RCC 7860 (cell line): Measurements from ENCODE around the gene SLC25A12.
A peak's percentile ranks its signal among the peaks of the same experiment; 100 is the strongest.
"Not testable (repeated sequence)": the region's sequence is repeated elsewhere in the genome, so short reads cannot be mapped to it uniquely, and the experiment has no call there.

ENCODE experiments used
- DNase-seq: peaks from one replicate; pipeline ENCODE4 v3.0.0-alpha.2; 2015; ENCODE audit warnings: low spot score
- FAIRE-seq: peaks from 2 replicates; lab custom pipeline; 2012; peaks lifted over from hg19 to GRCh38; lab: Jason Lieb, UNC

Gene SLC25A12

DNA sequence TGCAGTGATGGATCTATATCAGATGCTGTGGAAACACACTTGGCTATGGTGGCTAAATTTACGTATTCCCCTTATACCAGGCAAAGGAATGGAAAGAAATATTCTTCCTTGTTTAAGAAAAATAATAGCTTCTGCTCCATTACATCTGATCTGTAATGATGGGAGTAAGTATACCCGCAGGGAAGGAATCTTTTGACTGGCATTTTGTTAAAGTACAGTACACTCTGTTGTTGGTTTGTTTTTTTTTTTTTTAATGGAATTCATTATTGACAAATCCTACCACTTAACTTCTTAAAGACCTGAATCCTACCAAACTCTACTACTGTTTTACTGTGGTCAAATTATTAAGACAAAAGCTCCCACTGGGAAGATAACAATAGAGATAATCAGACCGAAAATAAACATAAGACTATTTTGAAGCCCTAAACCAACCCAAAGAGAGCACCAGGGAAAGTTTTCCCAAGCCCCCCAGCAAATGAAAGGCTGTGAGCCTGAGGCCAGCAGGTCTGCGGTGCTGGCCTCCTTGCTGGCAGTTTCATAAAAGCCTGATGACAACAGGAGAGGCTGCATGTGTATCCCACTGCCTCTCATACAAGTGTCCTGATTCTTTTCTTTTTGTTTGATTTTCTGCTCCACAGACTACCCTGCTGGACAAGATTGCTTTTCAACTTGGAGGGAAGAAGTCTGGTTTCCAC, 101.0 kb downstream of the SLC25A12 start:
- no peak for DNase-seq

DNA sequence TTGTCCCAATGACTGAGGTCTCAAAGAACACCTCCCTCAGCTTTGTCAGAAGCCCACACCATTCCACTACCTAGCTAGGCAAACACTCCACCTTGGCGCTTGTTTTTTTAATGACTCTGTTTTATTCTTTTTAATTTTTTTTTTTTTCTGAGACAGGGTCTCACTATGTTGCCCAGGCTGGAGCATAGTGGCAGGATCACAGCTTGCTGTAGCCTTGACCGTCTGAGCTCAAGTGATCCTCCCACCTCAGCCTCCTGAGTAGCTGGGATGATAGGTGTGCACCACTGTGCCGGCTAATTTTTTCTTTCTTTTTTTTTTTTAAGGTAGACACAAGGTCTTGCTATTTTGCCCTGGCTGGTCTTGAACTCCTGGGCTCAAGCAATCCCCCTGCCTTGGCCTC, 101.9 kb downstream of the SLC25A12 start:
- DNase-seq (no peak), FAIRE-seq (no peak)

More for the DNA sequence above, 101.0 kb downstream of the SLC25A12 start:
- FAIRE-seq, result no peak

- FAIRE-seq (no peak), DNase-seq (no peak)
Measured at GRCh38 chr2:171791361-171791760, 102.7 kb downstream of the SLC25A12 start.

DNA sequence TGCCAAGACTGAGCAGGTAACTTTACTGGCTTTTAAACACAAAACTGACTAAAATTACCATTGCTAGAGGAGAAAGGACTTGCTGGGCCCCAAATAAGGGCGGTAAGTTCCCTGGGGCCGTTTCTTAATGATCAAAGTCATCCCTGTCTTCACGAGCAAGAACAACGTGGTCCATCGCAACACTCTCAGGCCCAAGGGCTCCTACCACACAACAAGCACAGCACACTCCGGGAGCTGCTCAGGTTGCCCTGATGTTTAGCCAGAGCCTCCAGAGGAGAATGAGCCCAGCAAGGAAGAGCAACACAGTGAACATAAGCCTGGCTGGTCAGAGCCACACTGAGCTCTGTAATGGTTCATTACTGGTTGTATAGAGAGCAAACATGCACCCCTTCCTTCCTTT, 104.1 kb downstream of the SLC25A12 start:
- DNase-seq (no peak), FAIRE-seq (no peak)

- no peak for FAIRE-seq
- DNase-seq, result no peak
Measured at GRCh38 chr2:171788316-171788993, 105.6 kb downstream of the SLC25A12 start.

- DNase-seq (no peak), FAIRE-seq (no peak)
Measured at GRCh38 chr2:171787333-171788072, 106.5 kb downstream of the SLC25A12 start.

- no peak for DNase-seq
- no peak for FAIRE-seq
Measured at GRCh38 chr2:171785450-171785849, 108.6 kb downstream of the SLC25A12 start.

DNA sequence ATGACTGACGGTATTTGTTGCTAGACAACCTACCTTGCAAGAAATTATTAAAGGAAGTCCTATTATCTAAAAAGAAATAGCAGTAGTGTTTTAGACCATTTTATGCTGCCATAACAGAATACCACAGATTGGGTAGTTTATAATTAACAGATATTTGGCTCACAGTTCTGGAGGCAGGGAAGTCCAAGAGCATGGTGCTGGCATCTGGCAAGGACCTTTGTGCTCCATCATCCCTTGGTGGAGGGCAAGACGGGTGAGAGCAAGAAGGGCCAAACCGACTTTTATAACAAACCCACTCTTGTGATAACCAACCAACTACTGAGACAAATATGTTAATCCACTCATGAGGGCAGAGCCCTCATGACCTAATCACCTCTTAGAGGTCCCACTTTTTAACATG, 115.5 kb downstream of the SLC25A12 start:
- FAIRE-seq, result no peak
- DNase-seq, result no peak

GRCh38 chr2:171774581-171774980, 119.5 kb downstream of the SLC25A12 start:
- not testable (repeated sequence) for DNase-seq, FAIRE-seq

- FAIRE-seq, result no peak
Measured at GRCh38 chr2:171772373-171772772, 121.7 kb downstream of the SLC25A12 start.

GRCh38 chr2:171771463-171771862, 122.6 kb downstream of the SLC25A12 start:
- DNase-seq (no peak), FAIRE-seq (no peak)

More at GRCh38 chr2:171772373-171772772, 121.7 kb downstream of the SLC25A12 start:
- no peak for DNase-seq

DNA sequence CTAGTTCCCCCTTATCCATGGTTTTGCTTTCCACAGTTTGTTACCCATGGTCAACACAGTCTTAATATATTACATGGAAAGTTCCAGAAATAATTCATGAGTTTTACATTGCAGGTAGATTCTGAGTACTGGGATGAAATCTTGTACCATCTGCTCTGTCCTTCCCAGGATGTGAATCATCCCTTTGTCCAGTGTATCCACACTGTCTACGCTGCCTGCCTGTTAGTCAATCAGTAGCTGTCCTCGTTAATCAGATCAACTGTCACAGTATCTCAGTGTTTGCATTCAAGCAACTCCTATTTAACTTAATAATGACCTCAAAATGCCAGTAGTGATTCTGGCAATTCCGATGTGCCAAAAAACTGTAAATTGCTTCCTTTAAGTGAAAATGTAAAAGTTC, 130.4 kb downstream of the SLC25A12 start:
- DNase-seq (peak; percentile 32), FAIRE-seq (no peak)

DNA sequence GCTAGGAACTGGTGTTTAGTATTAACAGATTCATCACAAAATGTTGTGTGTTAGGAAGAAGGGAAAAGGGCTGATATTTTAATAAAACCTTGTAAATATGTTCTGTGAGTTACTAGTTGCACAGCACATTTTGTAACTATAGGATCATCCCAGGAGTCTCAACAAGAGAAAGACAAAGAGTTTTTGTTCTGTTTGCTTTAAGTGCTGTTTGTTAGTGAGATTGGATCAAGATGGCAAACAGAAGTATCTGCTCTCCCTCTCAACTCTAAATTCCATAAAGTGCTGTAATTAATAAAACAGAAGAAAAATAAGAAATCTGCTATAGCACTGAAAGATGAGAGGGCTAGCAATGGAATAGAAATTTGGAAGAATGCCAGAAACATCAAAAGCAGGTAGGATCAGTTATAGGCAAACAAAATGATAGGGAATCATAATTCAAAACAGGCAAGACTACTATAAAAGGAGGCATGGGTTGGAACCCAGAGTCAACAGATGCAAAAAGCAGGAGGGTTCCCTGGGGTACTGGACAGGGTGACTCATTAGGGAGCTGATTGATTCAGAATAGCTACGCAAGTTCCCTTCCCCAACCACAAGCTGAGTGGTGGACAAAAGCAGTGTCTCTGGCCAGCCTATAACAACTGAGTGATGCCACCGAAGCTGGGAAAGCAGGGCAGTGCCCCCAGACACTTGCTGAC, 131.0 kb downstream of the SLC25A12 start:
- DNase-seq, result no peak

GRCh38 chr2:171761176-171761575, 132.9 kb downstream of the SLC25A12 start:
- DNase-seq, result peak; percentile 41
- not testable (repeated sequence) for FAIRE-seq

More for the DNA sequence above, 131.0 kb downstream of the SLC25A12 start:
- no peak for FAIRE-seq

DNA sequence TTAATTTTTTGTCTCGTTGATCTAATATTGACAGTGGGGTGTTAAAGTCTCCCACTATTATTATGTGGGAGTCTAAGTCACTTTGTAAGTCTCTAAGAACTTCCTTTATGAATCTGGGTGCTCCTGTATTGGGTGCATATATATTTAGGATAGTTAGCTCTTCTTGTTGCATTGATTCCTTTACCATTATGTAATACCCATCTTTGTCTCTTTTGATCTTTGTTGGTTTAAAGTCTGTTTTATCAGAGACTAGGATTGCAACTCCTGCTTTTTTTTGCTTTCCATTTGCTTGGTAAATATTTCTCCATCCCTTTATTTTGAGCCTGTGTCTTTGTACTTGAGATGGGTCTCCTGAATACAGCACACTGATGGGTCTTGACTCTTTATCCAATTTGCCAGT, 135.3 kb downstream of the SLC25A12 start:
- DNase-seq, FAIRE-seq: not testable (repeated sequence)

- no peak for DNase-seq
- FAIRE-seq, result no peak
Measured at GRCh38 chr2:171754254-171754939, 139.6 kb downstream of the SLC25A12 start.

- DNase-seq, result no peak
Measured at GRCh38 chr2:171747371-171747770, 146.7 kb downstream of the SLC25A12 start.

DNA sequence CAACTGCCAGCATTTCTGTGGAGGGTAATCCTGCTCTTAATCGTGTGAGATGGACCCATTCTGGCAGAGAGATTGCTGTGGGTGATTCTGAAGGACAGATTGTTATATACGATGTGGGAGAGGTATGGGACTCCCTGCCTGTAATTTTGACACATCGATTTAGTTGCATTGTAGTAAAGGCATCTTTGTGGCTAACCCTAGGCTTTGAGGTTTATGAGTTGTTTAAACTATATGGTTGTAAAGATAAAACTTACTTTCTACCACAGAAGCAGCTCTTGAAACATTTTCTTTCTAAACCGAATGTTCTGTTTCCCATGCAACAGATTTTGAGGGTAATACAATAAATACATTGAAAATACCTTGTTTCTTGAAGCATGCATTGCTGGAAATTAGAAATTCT, 148.2 kb downstream of the SLC25A12 start:
- DNase-seq (no peak), FAIRE-seq (no peak)

More at GRCh38 chr2:171747371-171747770, 146.7 kb downstream of the SLC25A12 start:
- no peak for FAIRE-seq

GRCh38 chr2:171745141-171745540, 148.9 kb downstream of the SLC25A12 start:
- DNase-seq (no peak), FAIRE-seq (no peak)

- DNase-seq (no peak), FAIRE-seq (no peak)
Measured at GRCh38 chr2:171742760-171743159, 151.3 kb downstream of the SLC25A12 start.
